ENCODE data around the gene NIPAL4.

Gene NIPAL4

GRCh38 chr5:157460921-157461792 lies 1.1 kb downstream of the NIPAL4 start:
- no peak for FAIRE-seq
- DNase-seq (ENCODE audit: extremely low spot score, insufficient read length, low read depth) = no peak

GRCh38 chr5:157463081-157463480 lies 3.1 kb downstream of the NIPAL4 start:
- no peak for DNase-seq (ENCODE audit: extremely low spot score, insufficient read length, low read depth)
- FAIRE-seq = no peak

DNA sequence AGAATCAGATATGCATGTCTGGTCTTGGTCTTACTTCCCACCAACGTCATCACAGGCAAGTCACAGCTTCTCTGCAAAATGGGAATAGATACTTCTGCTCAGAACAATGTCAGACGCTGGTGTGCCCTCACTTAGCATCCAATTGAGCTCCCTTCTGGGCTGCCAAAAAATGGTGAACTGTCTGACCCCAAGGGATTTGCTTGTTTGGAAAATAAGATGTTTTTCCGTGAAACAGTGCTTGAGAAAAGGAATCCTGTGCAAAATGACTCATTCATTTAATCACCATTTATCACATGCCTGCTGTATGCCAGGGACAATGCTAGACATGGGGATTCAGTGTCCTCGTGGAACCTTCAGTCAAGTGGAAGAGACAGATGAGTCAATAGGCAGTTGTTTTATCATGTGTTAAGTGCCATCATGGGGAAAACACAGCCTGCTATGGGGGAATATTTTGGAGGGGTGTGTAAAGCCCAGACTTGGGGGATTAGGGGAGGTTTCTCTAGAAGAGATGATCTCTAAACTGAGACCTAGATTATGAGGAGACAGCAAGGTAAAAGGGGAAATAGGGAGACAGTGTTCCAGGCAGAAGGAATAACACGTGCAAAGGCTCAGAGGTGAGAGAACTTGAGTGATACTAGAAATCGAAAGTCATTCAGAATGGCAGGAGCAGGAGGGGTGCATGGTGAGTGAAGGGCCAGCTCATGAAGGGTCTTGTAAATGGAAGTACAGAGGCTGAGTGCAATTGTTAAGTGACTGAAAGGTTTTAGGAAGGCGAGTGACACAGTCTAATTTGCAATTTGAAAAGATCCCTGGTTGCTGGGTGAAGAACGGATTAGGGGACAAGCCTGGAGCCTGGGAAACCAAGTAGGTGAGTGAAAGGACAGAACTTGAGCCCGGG lies 3.9 kb downstream of the NIPAL4 start:
- DNase-seq (ENCODE audit: extremely low spot score, insufficient read length, low read depth) (no peak), FAIRE-seq (peak; percentile 5)

GRCh38 chr5:157464519-157465171 lies 4.6 kb downstream of the NIPAL4 start:
- peak; percentile 61 for FAIRE-seq
- DNase-seq (ENCODE audit: extremely low spot score, insufficient read length, low read depth) = no peak

DNA sequence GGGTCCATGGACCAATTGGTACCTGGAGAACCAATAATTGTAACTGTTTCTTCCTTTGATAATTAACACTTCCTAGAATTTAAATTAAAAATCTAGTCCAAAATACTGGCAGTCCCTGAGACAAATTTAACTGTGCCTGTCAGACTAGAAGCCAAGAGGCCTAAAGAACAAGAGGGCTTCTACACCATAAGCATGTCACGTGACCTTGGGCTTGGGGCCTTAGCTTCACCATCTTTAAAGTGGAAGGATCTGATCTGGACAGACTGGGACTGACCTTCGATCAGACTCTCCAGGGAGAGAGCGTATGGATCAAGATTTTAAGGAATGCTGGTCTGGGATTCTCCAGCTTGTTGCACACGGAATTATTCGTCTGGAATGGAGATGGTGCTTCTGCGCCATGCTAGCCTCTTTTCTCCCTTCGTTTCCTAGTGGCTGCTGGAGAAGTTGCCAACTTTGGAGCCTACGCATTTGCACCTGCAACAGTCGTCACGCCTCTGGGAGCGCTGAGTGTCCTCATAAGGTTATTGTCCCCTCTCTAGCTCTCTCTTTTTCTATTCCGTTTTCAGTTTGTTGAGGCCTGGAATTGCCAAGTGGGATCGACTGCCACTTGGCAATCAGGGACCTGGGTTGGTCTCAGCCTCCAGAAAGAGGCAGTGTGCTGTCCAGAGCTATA lies 8.4 kb downstream of the NIPAL4 start:
- no peak for DNase-seq (ENCODE audit: extremely low spot score, insufficient read length, low read depth)
- FAIRE-seq = no peak

DNA sequence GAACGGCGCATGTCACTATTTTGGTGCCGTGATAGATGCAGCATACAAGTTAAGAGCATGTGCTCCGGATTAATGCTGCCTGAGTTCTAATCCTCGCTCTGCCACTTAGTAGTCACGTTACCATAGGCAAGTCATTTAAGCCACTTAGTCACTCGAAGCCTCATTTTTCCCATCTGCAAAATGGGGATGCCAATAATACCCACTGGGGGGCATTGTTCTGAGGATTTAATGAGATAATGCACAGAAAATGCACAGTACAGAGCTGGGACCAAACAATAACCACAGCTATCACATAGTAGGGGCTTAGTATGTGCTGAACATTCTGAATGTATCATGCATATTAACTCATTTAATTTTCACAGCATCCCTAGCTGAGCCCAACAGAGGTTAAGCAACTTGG lies 9.1 kb downstream of the NIPAL4 start:
- DNase-seq (ENCODE audit: extremely low spot score, insufficient read length, low read depth) (no peak), FAIRE-seq (no peak)

DNA sequence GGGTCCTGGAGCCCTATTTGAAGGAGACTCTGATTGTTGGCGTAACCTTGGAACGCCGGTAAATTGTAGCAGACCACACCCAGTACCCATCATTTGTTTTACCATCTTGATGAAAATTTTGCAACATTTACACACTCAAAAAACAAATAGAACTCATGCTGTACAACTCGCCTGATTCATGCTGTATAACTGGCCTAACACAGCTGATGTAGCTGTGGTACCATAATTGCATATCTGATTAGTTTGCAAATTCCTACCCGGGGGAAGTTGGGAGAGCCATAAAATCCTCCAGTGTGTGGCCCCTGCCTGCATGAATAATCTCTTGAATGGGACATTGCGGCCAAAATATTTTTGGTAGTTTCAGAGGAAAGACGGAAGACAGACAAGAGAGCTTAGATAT lies 9.7 kb downstream of the NIPAL4 start:
- no peak for FAIRE-seq
- DNase-seq (ENCODE audit: extremely low spot score, insufficient read length, low read depth) = no peak

DNA sequence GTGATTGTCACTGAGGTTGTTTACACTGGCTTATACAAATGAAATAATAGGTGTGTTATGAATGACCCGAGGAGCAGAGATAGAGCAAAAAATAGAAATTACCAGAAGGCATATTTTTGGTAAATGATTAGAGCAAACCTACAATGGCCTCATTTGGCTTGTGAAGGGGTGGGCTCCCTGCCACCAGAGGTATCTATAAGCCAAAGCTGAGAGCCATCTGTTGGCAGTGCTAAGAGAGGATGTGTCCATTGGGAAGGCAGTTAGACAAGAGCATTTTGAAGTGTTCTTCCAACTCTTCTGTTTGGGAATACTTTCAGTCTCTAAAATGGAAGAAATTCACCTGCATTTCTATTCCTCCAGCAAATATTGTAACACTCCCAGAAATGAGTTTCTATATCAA lies 10.6 kb downstream of the NIPAL4 start:
- DNase-seq (ENCODE audit: extremely low spot score, insufficient read length, low read depth) (no peak), FAIRE-seq (no peak)

- DNase-seq (ENCODE audit: extremely low spot score, insufficient read length, low read depth) (no peak), FAIRE-seq (peak; percentile 62)
Observed at GRCh38 chr5:157471709-157472108, 11.7 kb downstream of the NIPAL4 start.

- FAIRE-seq = no peak
- DNase-seq (ENCODE audit: extremely low spot score, insufficient read length, low read depth) = no peak
Observed at GRCh38 chr5:157473383-157474320, 13.6 kb downstream of the NIPAL4 start.

DNA sequence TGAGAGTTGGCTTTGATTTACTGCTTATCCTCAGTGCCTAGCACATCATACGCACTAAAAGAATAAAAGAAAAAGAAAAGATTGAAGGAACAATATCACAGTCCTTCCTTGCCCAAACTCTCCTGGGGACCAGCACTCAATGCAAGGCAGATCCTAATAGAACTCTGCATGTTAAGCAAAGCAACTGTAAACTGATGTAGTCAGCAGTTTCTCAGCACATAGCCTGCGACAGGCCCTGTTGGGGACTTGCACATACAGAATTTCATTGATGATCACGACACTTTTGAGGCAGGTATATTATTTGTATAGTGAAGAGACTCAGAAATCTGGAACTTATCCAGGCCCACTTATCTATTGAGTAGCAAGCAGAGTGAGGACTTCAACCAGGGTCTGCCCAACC lies 15.4 kb downstream of the NIPAL4 start:
- no peak for DNase-seq (ENCODE audit: extremely low spot score, insufficient read length, low read depth)
- FAIRE-seq = no peak

DNA sequence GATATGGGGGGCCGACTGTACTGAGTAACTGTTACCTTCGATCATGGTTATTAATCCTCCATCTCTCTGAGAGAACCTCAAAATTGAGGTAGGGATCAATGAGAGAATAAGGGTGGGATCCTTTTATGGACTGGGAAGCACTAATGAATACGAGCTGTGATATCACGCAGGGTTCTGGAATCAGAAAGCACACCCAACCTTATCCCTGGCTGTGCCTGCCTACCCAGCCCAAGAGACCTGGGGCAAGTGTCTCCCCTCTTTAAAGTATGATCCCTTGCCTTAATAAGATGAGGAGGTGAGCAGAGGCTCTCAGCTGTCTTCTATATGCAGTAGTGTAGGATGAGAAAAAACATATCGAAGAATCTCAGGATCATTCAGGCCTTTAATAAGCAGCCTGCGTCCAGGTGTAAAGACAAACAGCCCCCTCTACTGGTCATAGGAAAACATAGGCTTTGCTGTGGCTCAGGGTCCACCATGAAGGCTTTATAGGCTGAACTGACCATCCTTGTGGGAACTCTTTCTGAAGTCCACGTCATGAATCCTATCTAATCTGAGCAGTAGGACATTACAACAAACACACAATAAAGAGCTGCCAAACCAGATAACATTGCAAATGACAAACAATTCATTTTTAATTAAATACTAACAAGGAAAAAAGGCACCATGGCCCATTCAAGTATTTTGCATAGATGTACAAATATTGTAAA lies 16.8 kb downstream of the NIPAL4 start:
- DNase-seq (ENCODE audit: extremely low spot score, insufficient read length, low read depth) (peak; percentile 47), FAIRE-seq (peak; percentile 76)

DNA sequence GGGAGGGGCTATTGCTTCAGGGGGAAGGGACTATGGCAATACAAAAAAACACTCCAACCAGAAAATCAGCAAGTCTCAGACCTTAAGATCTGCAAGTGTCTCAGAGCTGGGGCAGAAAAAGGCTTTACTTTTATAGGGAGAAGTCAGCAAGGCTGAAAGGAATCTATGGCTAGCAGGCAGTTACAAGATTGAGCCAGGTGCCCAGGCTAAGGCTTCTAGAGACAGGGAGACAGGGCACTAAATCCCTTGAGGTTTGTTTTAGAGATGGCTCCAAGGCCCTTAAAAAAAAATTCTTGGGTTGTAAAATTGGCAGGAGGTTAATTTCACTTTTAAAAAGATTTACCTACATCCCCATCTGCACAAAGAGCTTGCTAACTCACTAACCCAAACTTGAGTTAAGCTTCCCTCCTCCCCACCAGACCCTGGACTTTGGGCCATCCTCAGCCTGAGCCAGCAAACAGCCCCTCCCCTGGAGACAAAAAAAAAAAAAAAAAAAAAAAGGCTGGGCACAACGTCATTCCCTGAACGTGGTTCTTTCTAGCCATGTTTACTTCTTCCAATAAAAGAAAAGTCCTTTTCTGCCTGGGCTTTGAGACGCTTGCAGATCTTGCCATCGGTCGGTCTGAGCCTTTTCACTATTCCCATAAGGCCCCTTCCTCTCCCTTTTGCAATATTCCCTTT lies 17.9 kb downstream of the NIPAL4 start:
- no peak for FAIRE-seq
- DNase-seq (ENCODE audit: extremely low spot score, insufficient read length, low read depth) = no peak

- DNase-seq (ENCODE audit: extremely low spot score, insufficient read length, low read depth) (no peak), FAIRE-seq (no peak)
Observed at GRCh38 chr5:157478726-157479125, 18.7 kb downstream of the NIPAL4 start.

GRCh38 chr5:157479166-157479565 lies 19.2 kb downstream of the NIPAL4 start:
- DNase-seq (ENCODE audit: extremely low spot score, insufficient read length, low read depth) = no peak
- FAIRE-seq = no peak

- DNase-seq (ENCODE audit: extremely low spot score, insufficient read length, low read depth) (no peak), FAIRE-seq (no peak)
Observed at GRCh38 chr5:157479612-157480510, 19.8 kb downstream of the NIPAL4 start.

DNA sequence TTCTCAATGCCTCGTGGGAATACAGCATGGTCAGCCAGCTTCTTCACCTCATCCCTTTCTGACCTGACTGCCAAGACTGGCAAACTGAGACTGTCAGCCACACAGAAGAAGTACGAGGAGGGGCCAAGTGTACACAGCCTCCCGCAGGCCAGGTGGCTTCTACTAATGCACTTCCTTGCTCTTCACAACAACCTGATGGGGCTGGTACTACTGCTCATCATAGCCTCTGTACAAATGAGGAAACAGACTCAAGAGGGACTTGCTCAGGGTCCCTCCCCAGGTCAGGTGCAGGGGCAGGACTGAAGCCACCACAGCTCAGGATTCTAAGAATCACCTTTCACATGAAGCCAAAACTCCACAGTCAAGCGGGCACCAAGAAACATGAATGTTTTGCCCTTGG lies 21.3 kb downstream of the NIPAL4 start:
- DNase-seq (ENCODE audit: extremely low spot score, insufficient read length, low read depth) (no peak), FAIRE-seq (no peak)

Data from GM18507 (cell line).